GM21367 (cell line): Measurements from ENCODE around the gene ARL13B.

Experiments
- ATAC-seq: cut with Tn5 transposase; IDR thresholded peaks from one replicate; pipeline ENCODE4 v1.9.1; 2021; ENCODE audit not compliant: unreplicated experiment

ARL13B gene

GRCh38 chr3:94098452-94098851 lies 118.5 kb downstream of the ARL13B start:
- no peak for ATAC-seq

- no peak for ATAC-seq
These were observed 119.4 kb downstream of the ARL13B start for GRCh38 chr3:94099311-94099710.

GRCh38 chr3:94101860-94102259 lies 121.9 kb downstream of the ARL13B start:
- no peak for ATAC-seq
